GM12878 (cell line): ENCODE measurements around the gene PIEZO2. TPM values are rescaled to one million over a fixed set of nuclear protein-coding genes. Genes with fewer than 3 reads are reported as not detected.

Experiments
- ETV6 ChIP-seq, 2 experiments: fragments of 450-650 bp in 1 of 2; IDR thresholded peaks in 1 of 2; conservative IDR thresholded peaks in 1 of 2; 2 replicates each; pipeline ENCODE4 v1.6.1; 2014; ENCODE audit warnings: antibody characterized with exemption in 1 of 2, borderline replicate concordance in 1 of 2, low read depth in 1 of 2, mild to moderate bottlenecking in 1 of 2, moderate library complexity in 1 of 2
- KAT2A ChIP-seq: conservative IDR thresholded peaks from 2 replicates; pipeline ENCODE4 v1.6.1; 2011; ENCODE audit warnings: low read depth, low read length; ENCODE audit not compliant: control insufficient read depth
- RFX5 ChIP-seq: IDR thresholded peaks from 2 replicates; pipeline ENCODE4 v1.6.1; 2011; ENCODE audit warnings: low read depth, low read length, improper control_type of control experiment
- TARDBP ChIP-seq: IDR thresholded peaks from 2 replicates; pipeline ENCODE4 v1.6.1; 2016; ENCODE audit warnings: borderline replicate concordance
- polyA plus RNA-seq, 11 experiments: library from polyadenylated mRNA; depleted of rRNA in 4 of 11; unstranded in 6 of 11; stranded (reverse) in 5 of 11; fragments of >200 nt; fragmentation: Nextera tagmentation in 4 of 11; fragmentation: Illumina TruSeq in 1 of 11; extraction: Ambion mirVana in 4 of 11; extraction: Trizol in 1 of 11; gene quantifications; 1 replicate in 1 of 11; 2 replicates in 10 of 11; pipeline versions ENCODE4 v1.2.1 to v1.2.3, GENCODE V29; 2011 to 2016; ENCODE audit warnings: inconsistent platforms in 2 of 11, missing spikeins in 2 of 11, low read depth in 1 of 11
- total RNA-seq, 4 experiments: library from RNA; depleted of rRNA in 3 of 4; stranded (reverse); fragments of >200 nt in 3 of 4; fragmentation: Illumina TruSeq in 1 of 4; extraction: Trizol in 1 of 4; gene quantifications; 2 replicates each; pipeline versions ENCODE4 v1.2.1 to v1.2.3, GENCODE V29; 2013 to 2021
- TF ChIP-seq, protein P1 (sequence below): fragments of 450-650 bp; IDR thresholded peaks from 2 replicates; pipeline ENCODE4 v1.6.1; 2014; ENCODE audit warnings: mild to moderate bottlenecking
- TF ChIP-seq, protein P2 (sequence below): fragments of 450-650 bp; IDR thresholded peaks from 2 replicates; pipeline ENCODE4 v1.6.1; 2017; ENCODE audit warnings: low read depth, mild to moderate bottlenecking, moderate library complexity
- TF ChIP-seq, protein P3 (sequence below): fragments of 450-650 bp; IDR thresholded peaks from 2 replicates; pipeline ENCODE4 v1.6.1; 2018; ENCODE audit warnings: mild to moderate bottlenecking, low read depth, moderate library complexity; ENCODE audit not compliant: partially characterized antibody
- TF ChIP-seq, protein P4 (sequence below): fragments of 450-650 bp; IDR thresholded peaks from 2 replicates; pipeline ENCODE4 v1.6.1; 2017; ENCODE audit warnings: borderline replicate concordance

The PIEZO2 gene
- total and polyA plus RNA-seq, 10 of the 15 experiments (the other 5 are each of a cell fraction or from before 2014, with no cell fraction given) = 6.7 to 42.3 (median 27.4) TPM

GRCh38 chr18:10909724-10910123 is 239.6 kb downstream of the PIEZO2 start (continued):
- TF ChIP-seq, protein P1, sequence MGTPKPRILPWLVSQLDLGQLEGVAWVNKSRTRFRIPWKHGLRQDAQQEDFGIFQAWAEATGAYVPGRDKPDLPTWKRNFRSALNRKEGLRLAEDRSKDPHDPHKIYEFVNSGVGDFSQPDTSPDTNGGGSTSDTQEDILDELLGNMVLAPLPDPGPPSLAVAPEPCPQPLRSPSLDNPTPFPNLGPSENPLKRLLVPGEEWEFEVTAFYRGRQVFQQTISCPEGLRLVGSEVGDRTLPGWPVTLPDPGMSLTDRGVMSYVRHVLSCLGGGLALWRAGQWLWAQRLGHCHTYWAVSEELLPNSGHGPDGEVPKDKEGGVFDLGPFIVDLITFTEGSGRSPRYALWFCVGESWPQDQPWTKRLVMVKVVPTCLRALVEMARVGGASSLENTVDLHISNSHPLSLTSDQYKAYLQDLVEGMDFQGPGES = no peak
- TF ChIP-seq, protein P2, sequence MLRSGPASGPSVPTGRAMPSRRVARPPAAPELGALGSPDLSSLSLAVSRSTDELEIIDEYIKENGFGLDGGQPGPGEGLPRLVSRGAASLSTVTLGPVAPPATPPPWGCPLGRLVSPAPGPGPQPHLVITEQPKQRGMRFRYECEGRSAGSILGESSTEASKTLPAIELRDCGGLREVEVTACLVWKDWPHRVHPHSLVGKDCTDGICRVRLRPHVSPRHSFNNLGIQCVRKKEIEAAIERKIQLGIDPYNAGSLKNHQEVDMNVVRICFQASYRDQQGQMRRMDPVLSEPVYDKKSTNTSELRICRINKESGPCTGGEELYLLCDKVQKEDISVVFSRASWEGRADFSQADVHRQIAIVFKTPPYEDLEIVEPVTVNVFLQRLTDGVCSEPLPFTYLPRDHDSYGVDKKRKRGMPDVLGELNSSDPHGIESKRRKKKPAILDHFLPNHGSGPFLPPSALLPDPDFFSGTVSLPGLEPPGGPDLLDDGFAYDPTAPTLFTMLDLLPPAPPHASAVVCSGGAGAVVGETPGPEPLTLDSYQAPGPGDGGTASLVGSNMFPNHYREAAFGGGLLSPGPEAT = no peak
- TF ChIP-seq, protein P3, sequence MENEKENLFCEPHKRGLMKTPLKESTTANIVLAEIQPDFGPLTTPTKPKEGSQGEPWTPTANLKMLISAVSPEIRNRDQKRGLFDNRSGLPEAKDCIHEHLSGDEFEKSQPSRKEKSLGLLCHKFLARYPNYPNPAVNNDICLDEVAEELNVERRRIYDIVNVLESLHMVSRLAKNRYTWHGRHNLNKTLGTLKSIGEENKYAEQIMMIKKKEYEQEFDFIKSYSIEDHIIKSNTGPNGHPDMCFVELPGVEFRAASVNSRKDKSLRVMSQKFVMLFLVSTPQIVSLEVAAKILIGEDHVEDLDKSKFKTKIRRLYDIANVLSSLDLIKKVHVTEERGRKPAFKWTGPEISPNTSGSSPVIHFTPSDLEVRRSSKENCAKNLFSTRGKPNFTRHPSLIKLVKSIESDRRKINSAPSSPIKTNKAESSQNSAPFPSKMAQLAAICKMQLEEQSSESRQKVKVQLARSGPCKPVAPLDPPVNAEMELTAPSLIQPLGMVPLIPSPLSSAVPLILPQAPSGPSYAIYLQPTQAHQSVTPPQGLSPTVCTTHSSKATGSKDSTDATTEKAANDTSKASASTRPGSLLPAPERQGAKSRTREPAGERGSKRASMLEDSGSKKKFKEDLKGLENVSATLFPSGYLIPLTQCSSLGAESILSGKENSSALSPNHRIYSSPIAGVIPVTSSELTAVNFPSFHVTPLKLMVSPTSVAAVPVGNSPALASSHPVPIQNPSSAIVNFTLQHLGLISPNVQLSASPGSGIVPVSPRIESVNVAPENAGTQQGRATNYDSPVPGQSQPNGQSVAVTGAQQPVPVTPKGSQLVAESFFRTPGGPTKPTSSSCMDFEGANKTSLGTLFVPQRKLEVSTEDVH = no peak
- no peak for TF ChIP-seq ETV6 (conservative IDR thresholded peaks at IDR 0.05 in 1 of 2, IDR thresholded peaks at IDR 0.05 in 1 of 2; ENCODE audit: borderline replicate concordance in 1 of 2, low read depth in 1 of 2)
- no peak for TF ChIP-seq KAT2A
- TF ChIP-seq, protein P4, sequence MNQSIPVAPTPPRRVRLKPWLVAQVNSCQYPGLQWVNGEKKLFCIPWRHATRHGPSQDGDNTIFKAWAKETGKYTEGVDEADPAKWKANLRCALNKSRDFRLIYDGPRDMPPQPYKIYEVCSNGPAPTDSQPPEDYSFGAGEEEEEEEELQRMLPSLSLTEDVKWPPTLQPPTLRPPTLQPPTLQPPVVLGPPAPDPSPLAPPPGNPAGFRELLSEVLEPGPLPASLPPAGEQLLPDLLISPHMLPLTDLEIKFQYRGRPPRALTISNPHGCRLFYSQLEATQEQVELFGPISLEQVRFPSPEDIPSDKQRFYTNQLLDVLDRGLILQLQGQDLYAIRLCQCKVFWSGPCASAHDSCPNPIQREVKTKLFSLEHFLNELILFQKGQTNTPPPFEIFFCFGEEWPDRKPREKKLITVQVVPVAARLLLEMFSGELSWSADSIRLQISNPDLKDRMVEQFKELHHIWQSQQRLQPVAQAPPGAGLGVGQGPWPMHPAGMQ = no peak
- no peak for TF ChIP-seq RFX5
- TF ChIP-seq TARDBP = no peak
- TF ChIP-seq, all 136 proteins: peak for 0
